A172 (cell line): ENCODE data around the gene UBE2QL1. TPM values are rescaled to one million over a fixed set of nuclear protein-coding genes. Genes with fewer than 3 reads are reported as not detected.

Experiments
- DNase-seq: peaks from one replicate; pipeline ENCODE4 v3.0.0-alpha.2; 2015; ENCODE audit warnings: low spot score
- total RNA-seq: library from RNA; depleted of rRNA; stranded (reverse); fragments of >200 nt; shearing (Covaris generic); gene quantifications from 2 replicates; pipeline ENCODE4 v1.2.3, GENCODE V29; 2014

Gene UBE2QL1
- total RNA-seq, 1 experiment from 2014 or later: 1.9 TPM

DNA sequence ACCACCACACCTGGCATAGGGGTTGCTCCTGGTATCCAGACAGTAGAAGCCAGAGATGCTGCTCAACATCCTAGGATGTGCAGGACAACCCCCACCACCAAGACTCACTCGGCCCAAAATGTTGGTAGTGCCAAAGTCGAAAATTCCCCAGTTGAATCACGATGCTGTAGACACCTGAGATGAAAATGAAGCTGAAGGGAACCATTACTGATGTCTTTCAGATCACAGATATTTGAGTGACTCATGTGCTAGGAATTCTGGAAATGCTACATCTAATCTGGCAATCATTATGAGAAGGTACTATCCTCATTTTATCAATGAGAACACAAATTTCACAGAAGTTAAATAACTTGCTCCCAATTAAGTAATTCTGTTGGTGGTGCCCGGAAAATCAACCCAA is 21.0 kb upstream of the UBE2QL1 start:
- peak; percentile 58 for DNase-seq

DNA sequence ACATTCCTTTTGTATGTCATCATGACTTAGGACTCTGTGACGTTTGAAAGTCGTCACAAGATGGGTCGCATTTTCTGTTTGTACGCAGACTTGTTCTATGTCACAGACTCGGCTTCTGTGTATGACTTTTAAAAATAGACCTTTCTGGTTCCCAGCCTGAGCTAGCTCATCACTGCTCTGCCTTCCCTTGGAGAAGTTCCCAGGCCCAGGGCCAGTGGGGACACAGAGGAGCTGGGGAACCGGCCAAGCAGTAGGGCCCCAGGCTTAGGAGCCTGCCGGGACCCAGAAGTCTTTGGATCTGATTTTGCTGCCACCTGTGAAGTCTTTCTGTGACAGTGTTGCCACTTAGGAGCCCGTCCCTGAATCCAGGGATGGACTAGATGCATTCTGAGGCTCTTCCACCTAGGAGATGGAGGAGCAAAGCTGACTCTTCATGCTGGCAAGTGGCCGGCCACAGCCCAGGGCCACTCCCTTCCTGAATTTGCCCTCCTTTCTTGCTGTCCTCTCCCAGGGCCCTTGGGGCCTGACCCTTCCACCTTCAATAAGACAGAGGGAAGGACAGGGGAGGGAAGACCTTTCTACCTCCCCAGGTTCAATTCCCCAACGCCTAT is 18.1 kb upstream of the UBE2QL1 start:
- DNase-seq: no peak

- no peak for DNase-seq
These were observed 17.2 kb upstream of the UBE2QL1 start for GRCh38 chr5:6431214-6432195.

GRCh38 chr5:6432206-6432605 is 16.5 kb upstream of the UBE2QL1 start:
- no peak for DNase-seq

DNA sequence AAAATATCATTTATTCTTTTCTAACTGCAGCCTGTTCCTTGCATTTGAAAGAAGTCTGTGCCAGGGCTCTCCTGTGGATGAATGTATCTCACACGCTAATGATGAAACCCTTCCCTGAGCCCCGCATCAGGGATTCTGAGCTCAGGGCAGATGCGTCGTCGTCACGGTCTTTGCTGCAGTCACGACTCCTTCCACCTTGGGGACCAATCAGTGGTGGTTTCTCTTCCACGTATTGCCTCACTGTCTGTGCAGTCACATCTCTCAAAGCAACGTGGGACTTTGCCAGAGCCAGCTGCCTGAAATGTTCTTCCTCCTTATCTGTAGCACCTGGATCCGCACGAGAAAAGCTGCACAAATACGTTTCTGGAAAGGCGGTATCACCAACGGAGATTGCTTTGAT is 13.9 kb upstream of the UBE2QL1 start:
- DNase-seq: no peak

DNA sequence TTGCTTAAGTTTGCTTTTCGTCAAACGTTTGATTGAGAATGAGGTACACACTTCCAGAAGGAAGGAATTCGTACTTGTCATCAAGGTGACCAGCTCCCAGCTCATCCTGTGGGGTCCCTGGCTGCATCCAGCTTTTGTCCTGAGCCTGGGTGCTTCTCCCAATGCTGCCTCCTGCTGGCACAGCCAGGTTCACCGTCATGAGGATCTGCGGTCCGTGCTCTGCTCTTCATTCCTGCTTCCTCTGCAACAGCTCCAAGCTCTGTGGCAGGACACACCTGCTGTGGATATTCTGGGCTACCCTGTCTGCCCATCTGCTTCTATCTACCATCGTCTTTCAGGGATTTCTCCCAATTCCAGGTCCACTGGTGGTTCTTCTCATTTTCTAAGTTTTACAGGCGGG is 13.3 kb upstream of the UBE2QL1 start:
- DNase-seq: no peak

DNA sequence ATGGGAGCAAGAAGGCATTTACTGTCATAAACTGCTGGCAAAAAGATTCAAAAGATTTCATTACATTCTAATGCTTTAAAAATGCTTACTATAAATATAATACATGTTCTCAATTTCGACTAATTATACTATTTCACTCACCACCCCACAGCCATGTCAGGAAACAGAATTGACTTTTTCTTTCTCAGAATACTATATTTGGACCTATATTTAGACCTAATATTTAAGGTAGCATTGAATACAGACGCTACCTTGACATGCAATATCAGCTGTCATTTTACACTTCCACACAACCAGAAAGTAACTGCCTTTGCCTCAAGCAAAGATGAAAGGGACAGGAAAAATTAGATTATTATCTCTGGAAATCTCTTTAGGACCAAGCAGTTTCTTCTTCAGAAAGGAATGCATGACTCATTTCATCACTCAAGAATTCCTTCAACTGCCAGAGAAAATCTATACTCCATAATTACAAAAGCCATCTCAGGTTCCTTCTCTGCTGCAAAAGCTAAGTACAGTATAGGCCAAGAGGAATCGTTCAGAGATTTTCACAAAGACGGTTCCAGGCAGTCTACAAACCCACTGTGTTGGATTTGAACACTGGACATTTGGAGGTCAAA is 11.8 kb upstream of the UBE2QL1 start:
- no peak for DNase-seq

DNA sequence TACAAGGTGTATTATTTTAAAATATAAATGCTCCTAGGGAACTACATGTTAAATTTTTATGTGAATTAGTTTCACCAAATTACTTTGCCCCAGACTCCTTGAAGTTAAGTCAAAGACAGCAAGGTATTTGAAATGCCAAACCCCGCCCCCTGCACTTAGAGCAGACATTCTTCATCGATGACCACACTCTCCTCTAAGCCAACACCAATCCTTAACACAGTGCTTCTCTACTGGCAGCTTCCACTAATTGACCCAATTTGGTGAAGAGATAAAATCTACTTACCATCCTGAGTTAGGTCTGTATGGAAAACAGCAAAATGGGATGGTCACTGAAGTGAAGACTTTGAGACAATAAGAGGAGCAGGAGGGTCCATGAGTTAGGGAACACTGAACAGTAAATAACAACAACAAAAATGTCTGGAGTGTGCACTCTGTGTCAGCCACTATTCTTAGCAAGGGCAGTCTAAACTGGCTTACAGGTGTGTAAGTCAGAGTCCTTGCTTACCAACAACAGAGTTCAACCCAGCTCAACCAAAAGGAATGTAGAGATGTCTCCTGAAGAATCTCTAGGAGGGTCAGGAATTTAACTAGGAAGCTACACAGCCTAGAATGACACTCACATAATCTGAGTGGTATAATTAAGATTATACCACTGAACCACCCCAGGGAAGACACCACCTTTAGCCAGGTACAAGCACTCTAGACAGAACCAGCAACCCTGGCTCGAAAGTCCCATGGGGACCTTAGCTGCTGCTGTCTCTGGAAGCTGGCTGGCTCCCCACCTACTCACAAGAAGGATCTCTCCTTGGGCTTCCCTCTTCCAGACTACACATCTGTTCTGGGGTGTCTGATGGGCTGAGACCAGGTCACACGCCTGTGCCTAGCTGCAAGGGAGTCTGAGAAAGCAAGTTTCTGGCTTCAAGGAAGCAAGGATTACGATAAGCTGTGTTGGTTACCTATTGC is 8.8 kb upstream of the UBE2QL1 start:
- peak; percentile 77 for DNase-seq

DNA sequence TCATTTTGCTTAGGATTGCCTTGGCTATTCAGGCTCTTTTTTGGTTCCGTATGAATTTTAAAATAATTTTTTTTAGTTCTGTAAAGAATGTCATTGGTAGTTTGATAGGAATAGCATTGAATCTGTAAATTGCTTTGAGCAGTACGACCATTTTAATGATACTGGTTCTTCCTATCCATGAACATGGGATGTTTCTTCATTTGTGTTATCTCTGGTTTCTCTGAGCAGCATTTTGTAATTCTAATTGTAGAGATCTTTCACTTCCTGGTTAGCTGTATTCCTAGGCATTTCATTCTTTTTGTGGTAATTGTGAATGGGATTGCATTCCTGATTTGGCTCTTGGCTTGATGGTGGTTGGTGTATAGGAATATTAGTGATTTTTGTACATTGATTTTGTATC is 6.3 kb upstream of the UBE2QL1 start:
- DNase-seq: no peak

DNA sequence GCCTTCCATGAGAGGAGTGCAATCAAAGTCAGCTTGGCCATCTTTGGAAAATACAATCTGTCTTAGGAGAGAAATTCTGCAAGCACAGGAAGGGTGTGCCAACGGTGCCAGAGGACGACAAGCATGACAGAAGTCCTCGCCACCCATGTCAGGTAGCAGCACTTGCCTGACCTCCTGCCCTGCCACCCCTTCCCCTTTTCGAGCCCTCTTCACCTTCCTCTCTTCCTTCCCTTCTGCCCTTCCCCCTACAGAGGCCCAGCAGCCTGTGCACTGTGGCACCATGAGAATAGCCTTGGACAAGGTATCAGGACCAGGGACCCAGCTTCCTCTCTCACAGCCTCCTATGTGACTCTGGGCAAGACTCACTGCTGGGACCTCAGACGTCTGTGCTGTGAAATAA is 5.3 kb upstream of the UBE2QL1 start:
- no peak for DNase-seq

- no peak for DNase-seq
These were observed 2.6 kb upstream of the UBE2QL1 start for GRCh38 chr5:6446042-6446441.

GRCh38 chr5:6446626-6447309 is 1.9 kb upstream of the UBE2QL1 start:
- no peak for DNase-seq

DNA sequence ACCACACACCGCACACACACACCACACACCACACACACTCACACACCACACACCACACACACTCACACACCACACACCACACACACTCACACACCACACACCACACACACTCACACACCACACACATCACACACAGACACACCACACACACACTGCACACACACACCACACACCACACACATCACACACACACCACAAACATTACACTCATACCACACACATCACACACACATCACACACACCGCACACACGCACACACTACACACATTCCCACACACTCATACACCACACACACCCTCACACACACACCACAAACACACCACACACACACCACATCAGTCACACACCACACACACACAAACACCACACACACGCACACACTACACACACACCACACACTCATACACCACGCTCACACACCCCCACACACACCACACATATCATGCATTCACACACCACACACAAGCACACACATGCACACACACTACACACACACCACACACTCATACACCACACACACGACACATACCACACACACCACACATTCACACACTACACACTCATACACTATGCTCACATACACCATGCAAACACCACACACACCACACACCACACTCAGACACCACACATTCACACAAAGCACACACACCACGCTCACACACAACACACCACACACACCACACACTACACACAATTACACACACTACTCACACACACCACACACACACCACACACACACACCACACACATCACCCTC is 1.1 kb upstream of the UBE2QL1 start:
- no peak for DNase-seq

DNA sequence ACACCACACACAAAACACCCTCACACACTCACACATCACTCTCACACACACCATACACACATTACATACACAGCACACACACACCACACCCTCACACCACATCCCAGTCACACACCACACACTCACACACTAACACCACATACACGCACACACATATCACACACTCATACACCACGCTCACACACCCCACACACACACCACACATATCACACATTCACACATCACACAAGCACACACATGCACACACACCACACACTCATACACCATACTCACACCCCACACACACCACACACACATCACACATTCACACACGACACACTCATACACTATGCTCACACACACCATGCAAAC is 543 bp upstream of the UBE2QL1 start:
- no peak for DNase-seq

GRCh38 chr5:6449465-6450158 is 953 bp downstream of the UBE2QL1 start:
- no peak for DNase-seq

DNA sequence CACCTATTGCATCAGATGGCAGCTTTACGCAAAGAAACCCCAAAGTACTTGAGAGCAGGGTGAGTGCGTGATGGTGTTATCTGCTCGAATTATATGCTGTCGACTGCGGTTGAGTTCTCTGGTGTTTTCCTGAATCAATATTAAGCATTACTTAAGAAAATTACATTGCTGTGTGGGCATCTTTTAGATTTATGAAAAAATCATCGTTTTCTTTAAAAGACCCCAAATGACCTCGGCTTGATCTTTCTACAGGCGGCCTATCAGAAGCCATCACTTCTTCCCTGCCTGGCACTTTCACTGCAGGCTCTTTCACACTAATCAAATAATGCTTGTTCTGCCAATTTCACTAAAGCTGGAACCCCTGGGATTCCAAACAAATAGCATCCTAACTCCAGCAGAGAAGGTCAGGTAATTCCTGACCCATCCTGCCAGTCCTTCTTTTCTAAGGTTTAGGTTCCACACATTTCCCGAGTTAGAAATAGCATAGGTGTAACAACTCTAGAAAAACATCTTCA is 1.7 kb downstream of the UBE2QL1 start:
- DNase-seq: no peak

DNA sequence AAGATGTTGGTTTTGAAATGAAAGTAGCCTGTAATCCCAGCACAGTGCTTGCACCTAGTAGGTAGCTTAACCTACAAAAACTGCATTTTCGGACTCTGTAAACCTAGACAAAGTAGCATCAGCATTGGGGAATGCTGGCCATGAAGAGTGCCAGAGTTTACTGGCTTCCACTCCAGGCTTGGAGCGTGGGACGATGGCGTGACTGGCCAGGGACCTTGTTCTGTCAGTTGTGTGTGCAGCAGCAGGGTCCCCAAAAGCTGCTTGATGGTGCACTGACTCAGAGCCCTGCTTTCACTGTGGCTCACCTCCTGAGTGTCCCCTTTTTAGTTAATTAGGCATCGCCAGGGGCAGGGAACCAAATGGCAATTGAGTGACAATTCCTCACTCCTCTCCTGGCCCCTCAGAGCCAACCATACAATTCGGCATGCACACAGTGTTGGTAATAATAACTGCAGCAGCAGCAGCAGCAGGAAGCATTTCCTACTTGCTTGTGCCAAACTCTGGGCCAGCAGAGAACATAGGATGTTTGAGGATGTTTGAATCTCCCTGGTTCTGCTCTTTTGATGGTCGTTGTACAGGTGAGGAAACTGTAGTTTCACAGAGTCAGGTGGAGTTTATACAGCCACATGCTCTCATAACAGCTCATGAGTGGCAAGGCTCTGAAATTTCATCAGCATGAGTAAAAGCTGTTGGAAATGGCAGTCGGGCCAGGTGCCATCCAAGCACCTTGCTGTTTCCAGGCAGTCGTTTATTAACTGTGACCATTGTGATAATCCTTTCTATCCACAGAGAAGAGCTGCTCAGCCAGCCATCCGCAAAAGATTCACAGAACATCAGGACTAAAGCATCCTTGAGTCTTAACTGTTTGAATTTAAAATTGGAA is 4.2 kb downstream of the UBE2QL1 start:
- no peak for DNase-seq

- DNase-seq: no peak
These were observed 5.4 kb downstream of the UBE2QL1 start for GRCh38 chr5:6453937-6454560.
